Measurements from ENCODE around the gene CNGA1.

- TF ChIP-seq POLR2A (IDR thresholded peaks at IDR 0.05), result no peak
- no peak for TF ChIP-seq CTCF (IDR thresholded peaks at IDR 0.05)
- no peak for TF ChIP-seq EP300 (IDR thresholded peaks at IDR 0.05)
- no peak for TF ChIP-seq POLR2AphosphoS5 (IDR thresholded peaks at IDR 0.05)
Observed at GRCh38 chr4:47939456-47939855, 77.0 kb downstream of the CNGA1 start.

Measured in sigmoid colon (tissue), 4 donors.